HepG2 (cell line): ENCODE measurements around the gene ANKRD17. TPM values are rescaled to one million over a fixed set of nuclear protein-coding genes. Genes with fewer than 3 reads are reported as not detected.

Experiments
- ATAC-seq: fragments of 200-7000 bp; cut with Tn5 transposase; 3 replicates; pipeline ENCODE4 v1.9.1; 2020; ENCODE audit warnings: mild to moderate bottlenecking, moderate library complexity
- BruUV-seq: library from RNA; stranded (reverse); fragments of 400-500 nt; replicated peaks from 2 replicates; lab custom pipeline; 2021; lab: Mats Ljungman, UMichigan
- CTCF ChIA-PET: fragments of 300-600 bp; formaldehyde crosslinking; extraction: SDS; loops from one replicate; lab custom pipeline; 2021; ENCODE audit warnings: low total read pairs, inconsistent platforms, low intra/inter-chr PET ratio; lab: Yijun Ruan, JAX
- POLR2A ChIA-PET: fragments of 350-600 bp; sonication (Branson Sonifier 250); formaldehyde crosslinking; loops from one replicate; lab custom pipeline; 2020; ENCODE audit warnings: antibody characterized with exemption, inconsistent platforms; lab: Yijun Ruan, JAX
- DNase-seq: peaks from one replicate; pipeline ENCODE4 v3.0.0-alpha.2; 2015; ENCODE audit warnings: low spot score
- FAIRE-seq: peaks from 3 replicates; lab custom pipeline; 2011; peaks lifted over from hg19 to GRCh38; lab: Jason Lieb, UNC
- H2AFZ ChIP-seq: one replicate; pipeline ENCODE4 v1.6.1; 2011; ENCODE audit warnings: low read length, inconsistent platforms
- H3K27ac ChIP-seq: fragments of 300-600 bp; 3 replicates; pipeline ENCODE4 v1.8.0; 2011; ENCODE audit warnings: mixed run types, mild to moderate bottlenecking, mixed read lengths, low read length, inconsistent platforms; ENCODE audit not compliant: insufficient read depth; ENCODE audit errors: extremely low read length
- H3K27me3 ChIP-seq, 2 experiments: fragments of 200-600 bp in 1 of 2; 2 replicates in 1 of 2; 3 replicates in 1 of 2; pipeline versions ENCODE4 v1.6.0 to v1.8.0; 2011; ENCODE audit warnings: low read length in 2 of 2, mild to moderate bottlenecking in 2 of 2, moderate library complexity in 2 of 2, inconsistent platforms in 1 of 2; ENCODE audit not compliant: insufficient read depth in 2 of 2, control insufficient read depth in 1 of 2
- H3K36me3 ChIP-seq, 2 experiments: fragments of 200-600 bp in 1 of 2; replicated peaks in 1 of 2; 2 replicates in 1 of 2; 3 replicates in 1 of 2; pipeline versions ENCODE4 v1.5.1 to v1.8.0; 2011; ENCODE audit warnings: low read length in 2 of 2, inconsistent platforms in 1 of 2; ENCODE audit not compliant: insufficient read depth in 2 of 2, control insufficient read depth in 1 of 2
- H3K4me1 ChIP-seq: 2 replicates; pipeline ENCODE4 v1.5.1; 2012; ENCODE audit warnings: low read length, inconsistent platforms; ENCODE audit not compliant: insufficient read depth
- H3K4me2 ChIP-seq: 2 replicates; pipeline ENCODE4 v1.6.0; 2011; ENCODE audit warnings: low read depth, low read length, inconsistent platforms
- H3K4me3 ChIP-seq, 3 experiments: fragments of 200-600 bp in 1 of 3; sonication (generic), shearing (Covaris generic) in 1 of 3; replicated peaks in 1 of 3; 2 replicates each; pipeline ENCODE4 v1.5.1; 2011 to 2016; ENCODE audit warnings: low read length in 3 of 3, inconsistent platforms in 2 of 3, low read depth in 2 of 3, mild to moderate bottlenecking in 2 of 3, control low read depth in 1 of 3, mixed read lengths in 1 of 3; ENCODE audit not compliant: insufficient read depth in 1 of 3
- H3K79me2 ChIP-seq: one replicate; pipeline ENCODE4 v1.6.1; 2011; ENCODE audit warnings: low read length, inconsistent platforms; ENCODE audit not compliant: insufficient read depth
- H3K9ac ChIP-seq: 2 replicates; pipeline ENCODE4 v1.6.0; 2011; ENCODE audit warnings: mild to moderate bottlenecking, low read depth, low read length, inconsistent platforms; ENCODE audit not compliant: insufficient read depth
- H3K9me3 ChIP-seq: 2 replicates; pipeline ENCODE4 v1.5.1; 2012; ENCODE audit warnings: mild to moderate bottlenecking, low read length
- H4K20me1 ChIP-seq: 2 replicates; pipeline ENCODE4 v1.6.0; 2011; ENCODE audit warnings: inconsistent platforms, mild to moderate bottlenecking, low read length, moderate library complexity; ENCODE audit not compliant: insufficient read depth
- AGO2 ChIP-seq: fragments of 200-400 bp; formaldehyde crosslinking; optimal IDR thresholded peaks from 2 replicates; pipeline ENCODE3; 2017; ENCODE audit warnings: mild to moderate bottlenecking, low read depth, low read length, moderate library complexity
- HNRNPK ChIP-seq: fragments of 200-400 bp; formaldehyde crosslinking; IDR thresholded peaks from 2 replicates; pipeline ENCODE4 v1.6.1; 2018; ENCODE audit warnings: low read length, low read depth, moderate library complexity, mild to moderate bottlenecking; ENCODE audit not compliant: poor library complexity, severe bottlenecking
- MAFK ChIP-seq, 2 experiments: IDR thresholded peaks in 1 of 2; conservative IDR thresholded peaks in 1 of 2; 2 replicates each; pipeline ENCODE4 v1.6.1; 2011; ENCODE audit warnings: improper control_type of control experiment in 2 of 2, low read length in 2 of 2
- RBM22 ChIP-seq: fragments of 200-400 bp; formaldehyde crosslinking; optimal IDR thresholded peaks from 2 replicates; pipeline ENCODE3; 2017; ENCODE audit warnings: mild to moderate bottlenecking, low read length, moderate library complexity
- SP1 ChIP-seq, 2 experiments: fragments of 450-650 bp in 1 of 2; sonication (generic) in 1 of 2; formaldehyde crosslinking in 1 of 2; IDR thresholded peaks; 2 replicates each; pipeline versions ENCODE4 v1.4.0 to v1.6.1; 2016 to 2020; ENCODE audit warnings: missing genetic modification reagents in 1 of 2
- TAF1 ChIP-seq: sonication (generic); formaldehyde crosslinking; IDR thresholded peaks from 2 replicates; pipeline ENCODE4 v1.4.0; 2020; ENCODE audit warnings: missing genetic modification reagents
- TCF7L2 ChIP-seq: IDR thresholded peaks from 2 replicates; pipeline ENCODE4 v1.6.1; 2011; ENCODE audit warnings: mild to moderate bottlenecking, low read depth, low read length, moderate library complexity
- ZNF234 ChIP-seq: sonication (generic); formaldehyde crosslinking; conservative IDR thresholded peaks from 2 replicates; pipeline ENCODE4 v1.5.1; 2020; ENCODE audit warnings: mild to moderate bottlenecking, missing genetic modification reagents
- WGBS: methylation state at CpG from one replicate; pipeline ENCODE4 v1.1.6; 2017; ENCODE audit warnings: low lambda C conversion rate; 5-methylcytosine and 5-hydroxymethylcytosine counted together
- in situ Hi-C: cut with HindIII; loops from 2 replicates; pipeline ENCODE4 v1.10.0; 2017; ENCODE audit warnings: low pct_unique_long_range_greater_than_20kb; ENCODE audit not compliant: extremely low pct_ligation_motif_present
- intact Hi-C: fragments of 100-400 bp; cut with micrococcal nuclease; formaldehyde crosslinking; loops from one replicate; pipeline ENCODE4 v1.10.0; 2022; ENCODE audit not compliant: unreplicated experiment
- polyA plus RNA-seq, 8 experiments: library from polyadenylated mRNA; depleted of rRNA in 3 of 8; stranded (reverse) in 7 of 8; unstranded in 1 of 8; fragments of >200 nt; fragmentation: Illumina TruSeq in 4 of 8; extraction: Trizol in 4 of 8; gene quantifications; 2 replicates each; pipeline versions ENCODE4 v1.2.1 to v1.2.3, GENCODE V29; 2011 to 2016; ENCODE audit warnings: low read depth in 4 of 8, missing spikeins in 1 of 8, mixed read lengths in 1 of 8; ENCODE audit not compliant: insufficient read depth in 1 of 8
- total RNA-seq, 5 experiments: library from RNA; depleted of rRNA; stranded (reverse); fragments of >200 nt; fragmentation: Illumina TruSeq; extraction: Trizol; gene quantifications; 2 replicates each; pipeline ENCODE4 v1.2.3, GENCODE V29; 2016; ENCODE audit warnings: low read depth in 1 of 5
- TF ChIP-seq, protein P1 (sequence below): sonication (generic); formaldehyde crosslinking; IDR thresholded peaks from 2 replicates; pipeline ENCODE4 v1.4.0; 2020; ENCODE audit warnings: mild to moderate bottlenecking, missing genetic modification reagents
- TF ChIP-seq, protein P2 (sequence below): sonication (generic); formaldehyde crosslinking; IDR thresholded peaks from 2 replicates; pipeline ENCODE4 v1.4.0; 2020; ENCODE audit warnings: missing genetic modification reagents
- TF ChIP-seq, protein P3 (sequence below): sonication (generic); formaldehyde crosslinking; IDR thresholded peaks from 2 replicates; pipeline ENCODE4 v1.4.0; 2020; ENCODE audit warnings: missing genetic modification reagents, borderline replicate concordance
- TF ChIP-seq, protein P4 (sequence below): sonication (generic); formaldehyde crosslinking; IDR thresholded peaks from 2 replicates; pipeline ENCODE4 v1.4.0; 2020; ENCODE audit warnings: missing genetic modification reagents

Gene ANKRD17
- total and polyA plus RNA-seq, 2 of the 13 experiments (the other 11 are each of a cell fraction or from before 2014, with no cell fraction given), result 55.7 to 61.1 TPM

DNA sequence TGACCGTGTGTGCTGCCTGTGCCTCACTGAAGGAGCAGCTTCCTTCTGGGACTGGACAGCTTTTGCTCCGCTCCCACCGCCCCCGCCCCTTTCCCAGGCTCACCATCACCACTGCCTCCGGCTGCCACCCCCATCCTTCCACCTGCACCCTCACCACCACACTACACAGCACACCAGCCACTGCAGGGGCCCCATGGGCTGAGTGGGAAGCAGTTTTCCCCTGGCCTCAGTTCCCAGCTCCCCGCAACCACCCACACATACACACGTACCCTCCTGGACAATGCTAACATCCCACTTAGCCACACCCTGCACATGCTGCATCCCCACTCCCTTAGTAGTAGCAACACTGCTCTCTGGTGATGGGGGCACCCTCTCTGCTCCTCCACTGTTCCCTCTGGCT, 159.5 kb downstream of the ANKRD17 start:
- Histone ChIP-seq H3K79me2 (peaks cover 30% of the 10 kb centered on the region), H3K27me3 (no peaks in the 10 kb centered on the region), H3K36me3 (peaks cover 8 to 63% of the 10 kb centered on the region in 2 experiments), H3K27ac (no peak overlapping the region), H2AFZ (no peak overlapping the region), H3K9ac (no peak overlapping the region), H4K20me1 (no peaks in the 10 kb centered on the region), H3K9me3 (no peaks in the 10 kb centered on the region), H3K4me3 (no peak overlapping the region), H3K4me2 (no peak overlapping the region), H3K4me1 (peaks cover 20% of the 10 kb centered on the region)
- intact Hi-C loops (no loop called here), in situ Hi-C loops (no loop called here)
- DNase-seq, result no peak
- ChIA-PET CTCF (no interaction called here), POLR2A (no interaction called here)
- peak; percentile 39 for ATAC-seq
- FAIRE-seq, result no peak
- WGBS, result 94% methylated on average over 7 of the region's 7 CpGs
- no TSS peak for BruUV-seq
- TF ChIP-seq TAF1 (no peak), ZNF234 (CRISPR knock-in tag) (no peak), HNRNPK (no peak), MAFK (conservative IDR thresholded peaks at IDR 0.05 in 1 of 2, IDR thresholded peaks at IDR 0.05 in 1 of 2; ENCODE audit: low read length in 2 of 2) (no peak), RBM22 (no peak), AGO2 (peak; percentile 83), SP1 (IDR thresholded peaks at IDR 0.05) (no peak), SP1 (CRISPR knock-in tag; IDR thresholded peaks at IDR 0.05) (no peak), TCF7L2 (no peak)
- TF ChIP-seq, protein P1, sequence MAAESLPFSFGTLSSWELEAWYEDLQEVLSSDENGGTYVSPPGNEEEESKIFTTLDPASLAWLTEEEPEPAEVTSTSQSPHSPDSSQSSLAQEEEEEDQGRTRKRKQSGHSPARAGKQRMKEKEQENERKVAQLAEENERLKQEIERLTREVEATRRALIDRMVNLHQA (CRISPR knock-in tag), result no peak
- TF ChIP-seq, protein P2, sequence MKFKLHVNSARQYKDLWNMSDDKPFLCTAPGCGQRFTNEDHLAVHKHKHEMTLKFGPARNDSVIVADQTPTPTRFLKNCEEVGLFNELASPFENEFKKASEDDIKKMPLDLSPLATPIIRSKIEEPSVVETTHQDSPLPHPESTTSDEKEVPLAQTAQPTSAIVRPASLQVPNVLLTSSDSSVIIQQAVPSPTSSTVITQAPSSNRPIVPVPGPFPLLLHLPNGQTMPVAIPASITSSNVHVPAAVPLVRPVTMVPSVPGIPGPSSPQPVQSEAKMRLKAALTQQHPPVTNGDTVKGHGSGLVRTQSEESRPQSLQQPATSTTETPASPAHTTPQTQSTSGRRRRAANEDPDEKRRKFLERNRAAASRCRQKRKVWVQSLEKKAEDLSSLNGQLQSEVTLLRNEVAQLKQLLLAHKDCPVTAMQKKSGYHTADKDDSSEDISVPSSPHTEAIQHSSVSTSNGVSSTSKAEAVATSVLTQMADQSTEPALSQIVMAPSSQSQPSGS (CRISPR knock-in tag), result no peak
- TF ChIP-seq, protein P3, sequence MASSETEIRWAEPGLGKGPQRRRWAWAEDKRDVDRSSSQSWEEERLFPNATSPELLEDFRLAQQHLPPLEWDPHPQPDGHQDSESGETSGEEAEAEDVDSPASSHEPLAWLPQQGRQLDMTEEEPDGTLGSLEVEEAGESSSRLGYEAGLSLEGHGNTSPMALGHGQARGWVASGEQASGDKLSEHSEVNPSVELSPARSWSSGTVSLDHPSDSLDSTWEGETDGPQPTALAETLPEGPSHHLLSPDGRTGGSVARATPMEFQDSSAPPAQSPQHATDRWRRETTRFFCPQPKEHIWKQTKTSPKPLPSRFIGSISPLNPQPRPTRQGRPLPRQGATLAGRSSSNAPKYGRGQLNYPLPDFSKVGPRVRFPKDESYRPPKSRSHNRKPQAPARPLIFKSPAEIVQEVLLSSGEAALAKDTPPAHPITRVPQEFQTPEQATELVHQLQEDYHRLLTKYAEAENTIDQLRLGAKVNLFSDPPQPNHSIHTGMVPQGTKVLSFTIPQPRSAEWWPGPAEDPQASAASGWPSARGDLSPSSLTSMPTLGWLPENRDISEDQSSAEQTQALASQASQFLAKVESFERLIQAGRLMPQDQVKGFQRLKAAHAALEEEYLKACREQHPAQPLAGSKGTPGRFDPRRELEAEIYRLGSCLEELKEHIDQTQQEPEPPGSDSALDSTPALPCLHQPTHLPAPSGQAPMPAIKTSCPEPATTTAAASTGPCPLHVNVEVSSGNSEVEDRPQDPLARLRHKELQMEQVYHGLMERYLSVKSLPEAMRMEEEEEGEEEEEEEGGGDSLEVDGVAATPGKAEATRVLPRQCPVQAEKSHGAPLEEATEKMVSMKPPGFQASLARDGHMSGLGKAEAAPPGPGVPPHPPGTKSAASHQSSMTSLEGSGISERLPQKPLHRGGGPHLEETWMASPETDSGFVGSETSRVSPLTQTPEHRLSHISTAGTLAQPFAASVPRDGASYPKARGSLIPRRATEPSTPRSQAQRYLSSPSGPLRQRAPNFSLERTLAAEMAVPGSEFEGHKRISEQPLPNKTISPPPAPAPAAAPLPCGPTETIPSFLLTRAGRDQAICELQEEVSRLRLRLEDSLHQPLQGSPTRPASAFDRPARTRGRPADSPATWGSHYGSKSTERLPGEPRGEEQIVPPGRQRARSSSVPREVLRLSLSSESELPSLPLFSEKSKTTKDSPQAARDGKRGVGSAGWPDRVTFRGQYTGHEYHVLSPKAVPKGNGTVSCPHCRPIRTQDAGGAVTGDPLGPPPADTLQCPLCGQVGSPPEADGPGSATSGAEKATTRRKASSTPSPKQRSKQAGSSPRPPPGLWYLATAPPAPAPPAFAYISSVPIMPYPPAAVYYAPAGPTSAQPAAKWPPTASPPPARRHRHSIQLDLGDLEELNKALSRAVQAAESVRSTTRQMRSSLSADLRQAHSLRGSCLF, result no peak
- TF ChIP-seq, protein P4, sequence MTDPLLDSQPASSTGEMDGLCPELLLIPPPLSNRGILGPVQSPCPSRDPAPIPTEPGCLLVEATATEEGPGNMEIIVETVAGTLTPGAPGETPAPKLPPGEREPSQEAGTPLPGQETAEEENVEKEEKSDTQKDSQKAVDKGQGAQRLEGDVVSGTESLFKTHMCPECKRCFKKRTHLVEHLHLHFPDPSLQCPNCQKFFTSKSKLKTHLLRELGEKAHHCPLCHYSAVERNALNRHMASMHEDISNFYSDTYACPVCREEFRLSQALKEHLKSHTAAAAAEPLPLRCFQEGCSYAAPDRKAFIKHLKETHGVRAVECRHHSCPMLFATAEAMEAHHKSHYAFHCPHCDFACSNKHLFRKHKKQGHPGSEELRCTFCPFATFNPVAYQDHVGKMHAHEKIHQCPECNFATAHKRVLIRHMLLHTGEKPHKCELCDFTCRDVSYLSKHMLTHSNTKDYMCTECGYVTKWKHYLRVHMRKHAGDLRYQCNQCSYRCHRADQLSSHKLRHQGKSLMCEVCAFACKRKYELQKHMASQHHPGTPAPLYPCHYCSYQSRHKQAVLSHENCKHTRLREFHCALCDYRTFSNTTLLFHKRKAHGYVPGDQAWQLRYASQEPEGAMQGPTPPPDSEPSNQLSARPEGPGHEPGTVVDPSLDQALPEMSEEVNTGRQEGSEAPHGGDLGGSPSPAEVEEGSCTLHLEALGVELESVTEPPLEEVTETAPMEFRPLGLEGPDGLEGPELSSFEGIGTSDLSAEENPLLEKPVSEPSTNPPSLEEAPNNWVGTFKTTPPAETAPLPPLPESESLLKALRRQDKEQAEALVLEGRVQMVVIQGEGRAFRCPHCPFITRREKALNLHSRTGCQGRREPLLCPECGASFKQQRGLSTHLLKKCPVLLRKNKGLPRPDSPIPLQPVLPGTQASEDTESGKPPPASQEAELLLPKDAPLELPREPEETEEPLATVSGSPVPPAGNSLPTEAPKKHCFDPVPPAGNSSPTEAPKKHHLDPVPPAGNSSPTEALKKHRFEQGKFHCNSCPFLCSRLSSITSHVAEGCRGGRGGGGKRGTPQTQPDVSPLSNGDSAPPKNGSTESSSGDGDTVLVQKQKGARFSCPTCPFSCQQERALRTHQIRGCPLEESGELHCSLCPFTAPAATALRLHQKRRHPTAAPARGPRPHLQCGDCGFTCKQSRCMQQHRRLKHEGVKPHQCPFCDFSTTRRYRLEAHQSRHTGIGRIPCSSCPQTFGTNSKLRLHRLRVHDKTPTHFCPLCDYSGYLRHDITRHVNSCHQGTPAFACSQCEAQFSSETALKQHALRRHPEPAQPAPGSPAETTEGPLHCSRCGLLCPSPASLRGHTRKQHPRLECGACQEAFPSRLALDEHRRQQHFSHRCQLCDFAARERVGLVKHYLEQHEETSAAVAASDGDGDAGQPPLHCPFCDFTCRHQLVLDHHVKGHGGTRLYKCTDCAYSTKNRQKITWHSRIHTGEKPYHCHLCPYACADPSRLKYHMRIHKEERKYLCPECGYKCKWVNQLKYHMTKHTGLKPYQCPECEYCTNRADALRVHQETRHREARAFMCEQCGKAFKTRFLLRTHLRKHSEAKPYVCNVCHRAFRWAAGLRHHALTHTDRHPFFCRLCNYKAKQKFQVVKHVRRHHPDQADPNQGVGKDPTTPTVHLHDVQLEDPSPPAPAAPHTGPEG (CRISPR knock-in tag), result no peak
